Vein endothelial cell (primary cell): ENCODE results near the gene PDE4C. TPM values are rescaled to one million over a fixed set of nuclear protein-coding genes. Genes with fewer than 3 reads are reported as not detected.

ENCODE experiments used
- total RNA-seq: library from RNA; depleted of rRNA; stranded (reverse); fragments of >200 nt; gene quantifications from 2 replicates; pipeline ENCODE4 v1.2.3, GENCODE V29; 2012

The PDE4C gene
- total RNA-seq, result 0.33 TPM in 1 of 2 replicates, not detected in the other

GRCh38 chr19:18225702-18226468, at the start of gene PDE4C:
Gene PDE4C (minus strand): TSS chr19:18226438. CDS start chr19:18226415, 23 bp downstream.

GRCh38 chr19:18274219-18274780, 48.1 kb upstream of the PDE4C start, which contains the start of gene IQCN:
Gene IQCN (minus strand): TSS chr19:18274452. CDS start chr19:18269478, 4,974 bp downstream.

GRCh38 chr19:18203863-18204393, 22.3 kb downstream of the PDE4C start, which contains the start of gene RAB3A:
Gene RAB3A (minus strand): TSS chr19:18204042. CDS start chr19:18202740, 1,302 bp downstream.

GRCh38 chr19:18192673-18193387, 33.4 kb downstream of the PDE4C start, which contains the start of gene MPV17L2:
Gene MPV17L2 (plus strand): TSS chr19:18193218. CDS start chr19:18193282, 64 bp downstream.

Other genes with a start within 250 kb of the PDE4C start
- gene ARRDC2, start 218.3 kb downstream of the PDE4C start, total RNA-seq, result 13.1 and 20.9 TPM in 2 replicates
- gene IL12RB1, start 139.5 kb downstream of the PDE4C start, total RNA-seq, result 0.10 TPM in 1 of 2 replicates, not detected in the other
- gene MAST3, start 128.7 kb downstream of the PDE4C start, total RNA-seq, result 2.0 and 2.8 TPM in 2 replicates
- 10.8 and 11.1 TPM in 2 replicates for gene PIK3R2, start 73.3 kb downstream of the PDE4C start, total RNA-seq
- 0.48 TPM in 1 of 2 replicates, not detected in the other for gene IFI30, start 52.6 kb downstream of the PDE4C start, total RNA-seq
- 12.1 and 12.7 TPM in 2 replicates for gene MPV17L2, start 33.2 kb downstream of the PDE4C start, total RNA-seq
- gene RAB3A, start 22.4 kb downstream of the PDE4C start, total RNA-seq, result 0.65 and 0.67 TPM in 2 replicates
- gene IQCN, start 48.0 kb upstream of the PDE4C start, total RNA-seq, result 0.29 and 0.33 TPM in 2 replicates
- gene JUND, start 55.2 kb upstream of the PDE4C start, total RNA-seq, result 91.6 and 136 TPM in 2 replicates
- gene LSM4, start 96.6 kb upstream of the PDE4C start, total RNA-seq, result 120 and 135 TPM in 2 replicates
- 19.3 and 21.9 TPM in 2 replicates for gene PGPEP1, start 114.2 kb upstream of the PDE4C start, total RNA-seq
- 87.0 and 159 TPM in 2 replicates for gene GDF15, start 159.7 kb upstream of the PDE4C start, total RNA-seq
- not detected in 2 replicates for gene LRRC25, start 171.2 kb upstream of the PDE4C start, total RNA-seq
- gene SSBP4, start 193.0 kb upstream of the PDE4C start, total RNA-seq, result 93.7 and 138 TPM in 2 replicates
- gene ISYNA1, start 211.7 kb upstream of the PDE4C start, total RNA-seq, result 26.7 and 47.4 TPM in 2 replicates